HG03066 (cell line): ENCODE data around the gene TRAPPC2.
A peak's percentile ranks its signal among the peaks of the same experiment; 100 is the strongest.
"Not testable (repeated sequence)": the region's sequence is repeated elsewhere in the genome, so short reads cannot be mapped to it uniquely, and the experiment has no call there.

ENCODE experiments used
- ATAC-seq: cut with Tn5 transposase; IDR thresholded peaks from one replicate; pipeline ENCODE4 v1.9.1; 2021; ENCODE audit warnings: low read depth; ENCODE audit not compliant: unreplicated experiment

Gene TRAPPC2

GRCh38 chrX:13676885-13677284 lies 57.5 kb downstream of the TRAPPC2 start:
- ATAC-seq: no peak

DNA sequence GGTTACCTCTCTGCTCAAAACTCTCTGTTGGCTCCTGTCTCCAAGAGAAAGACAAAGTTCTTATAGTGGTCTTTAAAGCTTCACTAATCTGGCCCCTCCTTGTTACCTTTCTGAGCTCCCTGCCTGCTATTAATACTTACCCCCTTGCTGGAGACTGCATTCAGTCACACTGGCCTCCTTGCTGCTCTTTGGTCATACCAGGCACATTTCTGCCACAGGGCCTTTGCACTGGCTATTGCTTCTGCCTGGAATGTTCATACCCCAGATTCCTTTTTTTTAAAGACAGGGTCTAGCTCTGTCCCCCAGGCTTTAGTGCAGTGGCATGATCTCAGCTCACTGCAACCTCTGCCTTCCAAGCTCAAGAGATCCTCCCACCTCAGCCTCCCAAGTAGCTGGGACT lies 61.4 kb downstream of the TRAPPC2 start:
- no peak for ATAC-seq

- ATAC-seq: no peak
Measured at GRCh38 chrX:13670197-13670596, 64.2 kb downstream of the TRAPPC2 start.

DNA sequence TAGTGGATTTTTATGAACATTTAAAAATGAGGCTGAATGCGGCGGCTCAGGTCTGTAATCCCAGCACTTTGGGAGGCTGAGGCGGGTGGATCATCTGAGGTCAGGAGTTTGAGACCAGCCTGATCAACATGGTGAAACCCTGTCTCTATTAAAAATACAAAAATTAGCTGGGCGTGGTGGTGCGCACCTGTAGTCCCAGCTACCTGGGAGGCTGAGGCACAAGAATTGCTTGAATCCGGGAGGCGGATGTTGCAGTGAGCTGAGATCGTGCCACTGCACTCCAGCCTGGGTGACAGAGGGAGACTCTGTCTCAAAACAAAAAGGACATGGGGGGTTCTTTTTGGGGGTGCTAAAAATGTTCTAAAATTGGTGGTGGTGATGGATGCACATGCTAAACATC lies 64.7 kb downstream of the TRAPPC2 start:
- ATAC-seq: not testable (repeated sequence)

DNA sequence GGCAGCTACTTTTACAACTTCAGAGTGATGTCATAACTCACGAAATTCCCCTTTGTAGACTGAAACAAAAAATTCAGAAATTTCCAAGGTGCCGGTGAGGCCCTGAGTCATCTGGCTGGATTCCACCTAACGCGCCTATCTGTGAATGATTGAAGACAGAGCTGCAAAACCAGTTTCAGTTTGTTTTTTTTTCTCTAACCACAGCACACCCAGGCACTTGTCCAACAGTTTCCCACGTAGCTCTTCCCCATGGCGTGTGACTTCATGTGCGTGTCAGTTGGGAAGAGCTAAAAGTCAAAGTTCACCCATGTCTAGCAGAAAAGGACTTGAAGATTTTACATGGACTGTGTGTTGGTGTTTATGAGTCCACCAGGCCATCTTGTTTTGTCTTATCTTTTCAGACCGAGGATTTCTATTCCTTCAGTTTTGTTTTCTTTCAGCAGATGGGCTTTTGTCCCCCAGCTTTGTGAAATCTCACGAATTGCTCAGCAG lies 65.1 kb downstream of the TRAPPC2 start:
- peak; percentile 82 for ATAC-seq

DNA sequence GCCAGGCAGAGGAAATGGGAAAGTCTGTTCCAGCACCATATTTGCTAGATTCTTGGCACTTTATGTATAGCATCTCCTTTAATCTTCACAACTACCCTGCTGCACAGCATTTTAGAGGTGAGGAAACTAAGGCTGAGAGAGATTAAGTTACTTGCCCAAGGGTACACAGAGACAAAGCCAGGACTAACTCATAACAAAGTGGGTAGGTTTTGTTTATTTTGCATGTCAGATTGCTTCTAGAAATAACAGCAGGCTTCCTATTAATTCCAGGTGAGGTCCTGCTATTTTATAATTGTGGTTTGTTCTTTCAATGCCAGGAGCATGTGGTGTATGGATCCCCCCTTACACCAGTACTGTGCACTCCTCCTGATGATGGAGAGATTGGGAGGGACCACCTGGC lies 66.5 kb downstream of the TRAPPC2 start:
- ATAC-seq: no peak

GRCh38 chrX:13666836-13667235 lies 67.6 kb downstream of the TRAPPC2 start:
- ATAC-seq: no peak

DNA sequence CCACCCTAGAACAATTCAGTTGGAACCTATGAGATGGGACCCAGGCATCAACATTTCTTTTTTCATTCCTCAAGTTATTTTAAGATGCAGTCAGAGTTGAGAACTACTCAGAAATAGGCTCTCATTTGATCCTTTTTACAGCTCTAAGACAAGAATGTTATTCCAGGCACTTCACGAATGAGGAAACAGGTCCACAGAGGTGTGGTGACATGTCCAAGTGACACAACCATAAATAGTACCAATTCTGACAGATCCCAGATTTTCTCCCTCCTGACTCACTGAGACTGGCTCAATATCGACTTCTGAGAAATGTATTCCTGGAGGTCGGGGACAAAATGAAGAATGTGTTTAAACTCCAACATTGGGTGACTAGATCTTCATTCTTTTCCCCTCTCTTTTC lies 70.4 kb downstream of the TRAPPC2 start:
- no peak for ATAC-seq

DNA sequence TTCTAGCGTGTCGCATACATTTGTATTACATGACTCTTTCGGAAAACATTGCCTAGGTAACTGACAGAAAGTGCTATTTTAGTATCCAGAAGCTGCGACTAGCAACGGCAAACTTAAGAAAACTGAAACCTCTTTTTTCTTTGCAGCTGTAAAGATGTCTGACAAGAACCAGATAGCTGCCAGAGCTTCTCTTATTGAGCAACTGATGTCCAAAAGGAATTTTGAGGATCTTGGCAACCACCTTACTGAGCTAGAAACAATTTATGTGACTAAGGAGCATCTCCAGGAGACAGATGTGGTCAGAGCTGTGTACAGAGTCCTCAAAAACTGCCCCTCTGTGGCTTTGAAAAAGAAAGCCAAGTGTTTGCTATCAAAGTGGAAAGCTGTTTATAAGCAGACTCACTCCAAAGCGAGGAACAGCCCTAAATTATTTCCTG lies 72.0 kb downstream of the TRAPPC2 start:
- no peak for ATAC-seq
